ENCODE data around the gene ATP5F1A. TPM values are rescaled to one million over a fixed set of nuclear protein-coding genes. Genes with fewer than 3 reads are reported as not detected.

Gene ATP5F1A
- total and polyA plus RNA-seq, 2 donors (not counting 3 experiments of a cell fraction or from before 2014, with no cell fraction given): 405 to 585 TPM

- no TSS peak for BruUV-seq (replicated peaks)
- Histone ChIP-seq H3K27ac (ENCODE audit: insufficient read depth, low read depth, low read length) (no peak overlapping the region), H3K36me3 (ENCODE audit: control insufficient read depth in 2 of 2, extremely low read depth in 1 of 2, insufficient read depth in 2 of 2, low read length in 2 of 2) (no peaks in the 10 kb centered on the region), H3K4me2 (ENCODE audit: insufficient read depth, low read length) (no peak overlapping the region), H3K27me3 (ENCODE audit: control insufficient read depth in 2 of 2, insufficient read depth in 2 of 2, low read length in 2 of 2) (no peaks in the 10 kb centered on the region), H3K4me3 (replicated peaks in 1 of 3; ENCODE audit: insufficient read depth in 1 of 3, low read depth in 1 of 3, low read length in 3 of 3) (no peak overlapping the region), H4K20me1 (replicated peaks; ENCODE audit: control insufficient read depth, extremely low read depth, insufficient read depth, low read length) (no peaks in the 10 kb centered on the region), H3K79me2 (ENCODE audit: control insufficient read depth, insufficient read depth, low read length) (no peaks in the 10 kb centered on the region), H3K4me1 (ENCODE audit: control insufficient read depth, extremely low read depth, insufficient read depth, low read length) (peaks cover 9% of the 10 kb centered on the region), H3K9me3 (replicated peaks; ENCODE audit: control insufficient read depth, insufficient read depth, low read length) (no peaks in the 10 kb centered on the region), H3K9me1 (replicated peaks; ENCODE audit: control insufficient read depth, extremely low read depth, insufficient read depth, low read length) (no peaks in the 10 kb centered on the region), H2AFZ (ENCODE audit: low read depth, low read length) (no peak overlapping the region), H3K9ac (replicated peaks; ENCODE audit: extremely low read depth, insufficient read depth, low read length) (no peak overlapping the region)
- POLR2A ChIA-PET: no interaction called here
- dilution Hi-C loops (cut with MboI; ENCODE audit: extremely low pct_ligation_motif_present, low sequenced_read_pairs) (no loop called here), intact Hi-C loops (cut with micrococcal nuclease) (loop anchor here (10.0 kb wide), 1 partner anchor 55 kb away; no protein-coding TSS in a partner anchor)
- DNase-seq (ENCODE audit: low read depth, low spot score): no peak
- CTCF ChIA-PET: interaction anchor here (1.0 to 1.6 kb wide), 2 partner anchors 9 to 190 kb away, joined by 4 to 7 read pairs; no protein-coding TSS in a partner anchor
- no peak for TF ChIP-seq GATA2 (IDR thresholded peaks at IDR 0.05; ENCODE audit: insufficient read depth, insufficient read length, low read depth, low read length)
- no peak for TF ChIP-seq JUN (IDR thresholded peaks at IDR 0.05; ENCODE audit: borderline replicate concordance, insufficient read depth, insufficient read length, low read depth)
- TF ChIP-seq EZH2 (IDR thresholded peaks at IDR 0.05; ENCODE audit: borderline replicate concordance, low read depth, low read length, severe bottlenecking): no peak
- TF ChIP-seq POLR2A (IDR thresholded peaks at IDR 0.05; ENCODE audit: low read depth, low read length): no peak
- no peak for TF ChIP-seq MAX (IDR thresholded peaks at IDR 0.05; ENCODE audit: insufficient read depth, insufficient read length)
- no peak for TF ChIP-seq POLR2AphosphoS5 (IDR thresholded peaks at IDR 0.05; ENCODE audit: insufficient read depth, low read depth, low read length)
- no peak for FAIRE-seq
These were observed 28.6 kb downstream of the ATP5F1A start for GRCh38 chr18:46069524-46069923.

DNA sequence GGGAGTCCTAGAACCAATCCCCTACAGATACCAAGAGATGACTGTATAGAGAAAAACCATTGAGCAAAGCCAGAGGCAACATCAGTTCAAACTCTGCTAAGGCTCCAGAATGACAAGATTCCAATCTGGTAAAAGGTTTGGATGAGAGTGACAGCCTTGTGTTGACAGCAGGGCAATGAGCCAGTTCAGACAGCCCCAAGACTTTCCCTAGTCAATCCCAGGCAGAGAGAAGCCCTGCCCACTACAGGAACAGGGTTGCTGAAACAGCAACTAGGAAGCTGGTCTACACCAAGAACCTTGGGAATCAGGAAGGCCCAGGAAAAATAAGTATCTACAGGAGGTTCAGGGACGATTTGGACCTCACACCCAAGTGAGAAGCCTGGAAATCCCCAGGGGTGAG is 29.3 kb downstream of the ATP5F1A start:
- intact Hi-C loops (cut with micrococcal nuclease) (loop anchor here (10.0 kb wide), 1 partner anchor 56 kb away; no protein-coding TSS in a partner anchor), dilution Hi-C loops (cut with MboI; ENCODE audit: extremely low pct_ligation_motif_present, low sequenced_read_pairs) (no loop called here)
- Histone ChIP-seq H3K4me2 (ENCODE audit: insufficient read depth, low read length) (no peak overlapping the region), H3K9me1 (replicated peaks; ENCODE audit: control insufficient read depth, extremely low read depth, insufficient read depth, low read length) (no peaks in the 10 kb centered on the region), H3K4me1 (ENCODE audit: control insufficient read depth, extremely low read depth, insufficient read depth, low read length) (peaks cover 9% of the 10 kb centered on the region), H3K4me3 (replicated peaks in 1 of 3; ENCODE audit: insufficient read depth in 1 of 3, low read depth in 1 of 3, low read length in 3 of 3) (no peak overlapping the region), H3K9me3 (replicated peaks; ENCODE audit: control insufficient read depth, insufficient read depth, low read length) (no peaks in the 10 kb centered on the region), H4K20me1 (replicated peaks; ENCODE audit: control insufficient read depth, extremely low read depth, insufficient read depth, low read length) (no peaks in the 10 kb centered on the region), H2AFZ (ENCODE audit: low read depth, low read length) (no peak overlapping the region), H3K79me2 (ENCODE audit: control insufficient read depth, insufficient read depth, low read length) (no peaks in the 10 kb centered on the region), H3K27me3 (ENCODE audit: control insufficient read depth in 2 of 2, insufficient read depth in 2 of 2, low read length in 2 of 2) (no peaks in the 10 kb centered on the region), H3K27ac (ENCODE audit: insufficient read depth, low read depth, low read length) (no peak overlapping the region), H3K9ac (replicated peaks; ENCODE audit: extremely low read depth, insufficient read depth, low read length) (no peak overlapping the region), H3K36me3 (ENCODE audit: control insufficient read depth in 2 of 2, extremely low read depth in 1 of 2, insufficient read depth in 2 of 2, low read length in 2 of 2) (no peaks in the 10 kb centered on the region)
- TF ChIP-seq POLR2AphosphoS5 (IDR thresholded peaks at IDR 0.05; ENCODE audit: insufficient read depth, low read depth, low read length): no peak
- no peak for TF ChIP-seq MYC (IDR thresholded peaks at IDR 0.05; ENCODE audit: low read depth, low read length)
- TF ChIP-seq GATA2 (IDR thresholded peaks at IDR 0.05; ENCODE audit: insufficient read depth, insufficient read length, low read depth, low read length): no peak
- TF ChIP-seq POLR2A (IDR thresholded peaks at IDR 0.05; ENCODE audit: low read depth, low read length): no peak
- TF ChIP-seq, protein P1, sequence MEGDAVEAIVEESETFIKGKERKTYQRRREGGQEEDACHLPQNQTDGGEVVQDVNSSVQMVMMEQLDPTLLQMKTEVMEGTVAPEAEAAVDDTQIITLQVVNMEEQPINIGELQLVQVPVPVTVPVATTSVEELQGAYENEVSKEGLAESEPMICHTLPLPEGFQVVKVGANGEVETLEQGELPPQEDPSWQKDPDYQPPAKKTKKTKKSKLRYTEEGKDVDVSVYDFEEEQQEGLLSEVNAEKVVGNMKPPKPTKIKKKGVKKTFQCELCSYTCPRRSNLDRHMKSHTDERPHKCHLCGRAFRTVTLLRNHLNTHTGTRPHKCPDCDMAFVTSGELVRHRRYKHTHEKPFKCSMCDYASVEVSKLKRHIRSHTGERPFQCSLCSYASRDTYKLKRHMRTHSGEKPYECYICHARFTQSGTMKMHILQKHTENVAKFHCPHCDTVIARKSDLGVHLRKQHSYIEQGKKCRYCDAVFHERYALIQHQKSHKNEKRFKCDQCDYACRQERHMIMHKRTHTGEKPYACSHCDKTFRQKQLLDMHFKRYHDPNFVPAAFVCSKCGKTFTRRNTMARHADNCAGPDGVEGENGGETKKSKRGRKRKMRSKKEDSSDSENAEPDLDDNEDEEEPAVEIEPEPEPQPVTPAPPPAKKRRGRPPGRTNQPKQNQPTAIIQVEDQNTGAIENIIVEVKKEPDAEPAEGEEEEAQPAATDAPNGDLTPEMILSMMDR (IDR thresholded peaks at IDR 0.05; ENCODE audit: extremely low read depth in 1 of 2, insufficient read depth in 1 of 2, low read depth in 1 of 2, low read length in 2 of 2): no peak
- TF ChIP-seq JUN (IDR thresholded peaks at IDR 0.05; ENCODE audit: borderline replicate concordance, insufficient read depth, insufficient read length, low read depth): no peak
- TF ChIP-seq FOS (IDR thresholded peaks at IDR 0.05; ENCODE audit: borderline replicate concordance, insufficient read depth, low read length): no peak
- TF ChIP-seq EZH2 (IDR thresholded peaks at IDR 0.05; ENCODE audit: borderline replicate concordance, low read depth, low read length, severe bottlenecking): no peak
- no peak for TF ChIP-seq MAX (IDR thresholded peaks at IDR 0.05; ENCODE audit: insufficient read depth, insufficient read length)
- no peak for DNase-seq (ENCODE audit: low read depth, low spot score)
- no peak for FAIRE-seq
- ChIA-PET POLR2A (no interaction called here), CTCF (interaction anchor here (1.6 kb wide), 1 partner anchor 189 kb away, joined by 4 read pairs; no protein-coding TSS in a partner anchor)
- BruUV-seq (replicated peaks): no TSS peak
